IMR-90 (cell line): ENCODE measurements around the gene HSH2D. TPM values are rescaled to one million over a fixed set of nuclear protein-coding genes. Genes with fewer than 3 reads are reported as not detected.

Source experiments
- ATAC-seq: fragments of 200-7000 bp; cut with Tn5 transposase; 2 replicates; pipeline ENCODE4 v1.9.1; 2020; ENCODE audit warnings: low read depth, mild to moderate bottlenecking, moderate library complexity
- BruUV-seq: library from RNA; stranded (reverse); fragments of 400-500 nt; replicated peaks from 2 replicates; lab custom pipeline; 2021; lab: Mats Ljungman, UMichigan
- CTCF ChIA-PET: fragments of 300-600 bp; formaldehyde crosslinking; extraction: SDS; loops from one replicate; lab custom pipeline; 2021; ENCODE audit warnings: antibody characterized with exemption; lab: Yijun Ruan, JAX
- POLR2A ChIA-PET: fragments of 300-600 bp; sonication (Branson Sonifier 250); formaldehyde crosslinking; loops from one replicate; lab custom pipeline; 2022; ENCODE audit warnings: antibody characterized with exemption; ENCODE audit not compliant: unreplicated experiment; lab: Charles Lee
- DNase-seq: peaks from one replicate; pipeline ENCODE4 v3.0.0; 2013
- H2AFZ ChIP-seq: replicated peaks from 2 replicates; pipeline ENCODE3; 2013; ENCODE audit warnings: low read length, mild to moderate bottlenecking; ENCODE audit not compliant: poor library complexity
- H2AK5ac ChIP-seq: 2 replicates; pipeline ENCODE4 v1.6.1; 2013; ENCODE audit warnings: low read depth, low read length, inconsistent platforms
- H2AK9ac ChIP-seq: replicated peaks from 2 replicates; pipeline ENCODE3; 2013; ENCODE audit warnings: mild to moderate bottlenecking, low read depth, low read length, moderate library complexity; ENCODE audit not compliant: poor library complexity
- H2BK120ac ChIP-seq: 2 replicates; pipeline ENCODE4 v1.6.1; 2013; ENCODE audit warnings: low read depth, low read length, inconsistent platforms
- H2BK15ac ChIP-seq: 3 replicates; pipeline ENCODE4 v1.6.1; 2013; ENCODE audit warnings: low read depth, low read length, inconsistent platforms
- H2BK20ac ChIP-seq: 2 replicates; pipeline ENCODE4 v1.6.1; 2013; ENCODE audit warnings: low read depth, mild to moderate bottlenecking, inconsistent platforms, low read length, moderate library complexity
- H2BK5ac ChIP-seq: 2 replicates; pipeline ENCODE4 v1.6.1; 2013; ENCODE audit warnings: mild to moderate bottlenecking, low read depth, low read length, inconsistent platforms; ENCODE audit not compliant: poor library complexity, severe bottlenecking
- H3K14ac ChIP-seq: replicated peaks from 2 replicates; pipeline ENCODE4 v1.6.1; 2013; ENCODE audit warnings: low read depth, low read length, inconsistent platforms
- H3K18ac ChIP-seq: 2 replicates; pipeline ENCODE4 v1.6.1; 2013; ENCODE audit warnings: low read depth, low read length, control low read depth
- H3K23ac ChIP-seq: 2 replicates; pipeline ENCODE4 v1.6.1; 2013; ENCODE audit warnings: low read depth, low read length, inconsistent platforms
- H3K27ac ChIP-seq: 2 replicates; pipeline ENCODE4 v1.5.1; 2013; ENCODE audit warnings: mild to moderate bottlenecking, control low read depth, low read length; ENCODE audit not compliant: insufficient read depth
- H3K27me3 ChIP-seq: 2 replicates; pipeline ENCODE4 v1.6.1; 2013; ENCODE audit warnings: low read length; ENCODE audit not compliant: control insufficient read depth, insufficient read depth
- H3K36me3 ChIP-seq: 2 replicates; pipeline ENCODE4 v1.6.1; 2013; ENCODE audit warnings: low read length, mixed read lengths; ENCODE audit not compliant: control insufficient read depth, insufficient read depth
- H3K4ac ChIP-seq: 2 replicates; pipeline ENCODE4 v1.6.1; 2013; ENCODE audit warnings: low read depth, low read length, inconsistent platforms
- H3K4me1 ChIP-seq: 2 replicates; pipeline ENCODE4 v1.6.1; 2013; ENCODE audit warnings: low read length, mixed read lengths; ENCODE audit not compliant: control insufficient read depth, insufficient read depth
- H3K4me2 ChIP-seq: 2 replicates; pipeline ENCODE4 v1.6.1; 2013; ENCODE audit warnings: low read depth, mild to moderate bottlenecking, control low read depth, low read length, moderate library complexity
- H3K4me3 ChIP-seq: 2 replicates; pipeline ENCODE4 v1.5.1; 2013; ENCODE audit warnings: low read depth, mild to moderate bottlenecking, control low read depth, low read length, moderate library complexity; ENCODE audit not compliant: insufficient read depth
- H3K56ac ChIP-seq: 2 replicates; pipeline ENCODE4 v1.6.1; 2013; ENCODE audit warnings: low read length, inconsistent platforms; ENCODE audit not compliant: insufficient read depth; ENCODE audit errors: extremely low read depth
- H3K79me1 ChIP-seq, 2 experiments: 2 replicates each; pipeline ENCODE4 v1.6.1; 2013; ENCODE audit warnings: low read length in 2 of 2, inconsistent platforms in 1 of 2, low read depth in 1 of 2
- H3K9ac ChIP-seq: 2 replicates; pipeline ENCODE4 v1.6.1; 2013; ENCODE audit warnings: low read depth, low read length, control low read depth
- H3K9me1 ChIP-seq: 2 replicates; pipeline ENCODE4 v1.6.1; 2013; ENCODE audit warnings: low read length, inconsistent platforms; ENCODE audit not compliant: insufficient read depth
- H3K9me3 ChIP-seq: 2 replicates; pipeline ENCODE4 v1.6.1; 2013; ENCODE audit warnings: low read length; ENCODE audit not compliant: control insufficient read depth, insufficient read depth
- H4K20me1 ChIP-seq: 2 replicates; pipeline ENCODE4 v1.6.1; 2013; ENCODE audit warnings: low read length, inconsistent platforms; ENCODE audit not compliant: insufficient read depth
- H4K5ac ChIP-seq: 2 replicates; pipeline ENCODE4 v1.6.1; 2013; ENCODE audit warnings: mild to moderate bottlenecking, low read depth, low read length, control low read depth
- H4K8ac ChIP-seq, 2 experiments: 2 replicates each; pipeline ENCODE4 v1.6.1; 2013; ENCODE audit warnings: low read depth in 2 of 2, low read length in 2 of 2, control low read depth in 1 of 2, inconsistent platforms in 1 of 2
- H4K91ac ChIP-seq: 2 replicates; pipeline ENCODE4 v1.6.1; 2013; ENCODE audit warnings: low read depth, low read length, inconsistent platforms; ENCODE audit not compliant: insufficient read depth
- BHLHE40 ChIP-seq: fragments of 150-350 bp; IDR thresholded peaks from 2 replicates; pipeline ENCODE4 v1.6.1; 2016; ENCODE audit warnings: mild to moderate bottlenecking, low read depth, low read length
- CEBPB ChIP-seq: IDR thresholded peaks from 2 replicates; pipeline ENCODE4 v1.6.1; 2012; ENCODE audit warnings: low read depth, low read length, improper control_type of control experiment
- CHD1 ChIP-seq: IDR thresholded peaks from 2 replicates; pipeline ENCODE4 v1.6.1; 2012; ENCODE audit warnings: low read depth, low read length, improper control_type of control experiment
- CTCF ChIP-seq: conservative IDR thresholded peaks from 2 replicates; pipeline ENCODE4 v1.5.1; 2012; ENCODE audit warnings: mild to moderate bottlenecking, low read depth, low read length, improper control_type of control experiment
- FOS ChIP-seq: fragments of 150-350 bp; IDR thresholded peaks from 2 replicates; pipeline ENCODE4 v1.6.1; 2016; ENCODE audit warnings: low read depth, low read length
- MAFK ChIP-seq: IDR thresholded peaks from 2 replicates; pipeline ENCODE4 v1.6.1; 2012; ENCODE audit warnings: low read depth, low read length, improper control_type of control experiment
- MAZ ChIP-seq: IDR thresholded peaks from 2 replicates; pipeline ENCODE4 v1.6.1; 2012; ENCODE audit warnings: low read depth, mild to moderate bottlenecking, low read length, improper control_type of control experiment, moderate library complexity, borderline replicate concordance
- MXI1 ChIP-seq: IDR thresholded peaks from 2 replicates; pipeline ENCODE4 v1.6.1; 2012; ENCODE audit warnings: low read depth, mild to moderate bottlenecking, low read length, moderate library complexity, borderline replicate concordance
- NFE2L2 ChIP-seq: fragments of 150-350 bp; IDR thresholded peaks from 2 replicates; pipeline ENCODE4 v1.6.1; 2016; ENCODE audit warnings: low read depth, mild to moderate bottlenecking, low read length
- POLR2A ChIP-seq: IDR thresholded peaks from 2 replicates; pipeline ENCODE4 v1.6.1; 2012; ENCODE audit warnings: mild to moderate bottlenecking, low read depth, low read length
- RAD21 ChIP-seq: IDR thresholded peaks from 2 replicates; pipeline ENCODE4 v1.6.1; 2012; ENCODE audit warnings: low read length, improper control_type of control experiment
- RCOR1 ChIP-seq: IDR thresholded peaks from 2 replicates; pipeline ENCODE4 v1.6.1; 2012; ENCODE audit warnings: mild to moderate bottlenecking, low read length, improper control_type of control experiment; ENCODE audit not compliant: insufficient replicate concordance
- RFX5 ChIP-seq: IDR thresholded peaks from 2 replicates; pipeline ENCODE4 v1.8.0; 2012; ENCODE audit warnings: low read depth, mild to moderate bottlenecking, low read length, moderate library complexity
- SMC3 ChIP-seq: fragments of 150-350 bp; IDR thresholded peaks from 2 replicates; pipeline ENCODE4 v1.6.1; 2016; ENCODE audit warnings: low read depth, mild to moderate bottlenecking, antibody characterized with exemption, low read length, moderate library complexity
- USF2 ChIP-seq: fragments of 150-350 bp; IDR thresholded peaks from 2 replicates; pipeline ENCODE4 v1.6.1; 2017; ENCODE audit warnings: mild to moderate bottlenecking, antibody characterized with exemption, low read length, low read depth
- WGBS, 2 experiments: methylation state at CpG; one replicate each; pipeline versions ENCODE4 v1.1.5 to v1.1.7; 2013; ENCODE audit warnings: missing lambda C conversion rate in 2 of 2; ENCODE audit not compliant: insufficient read length in 1 of 2; ENCODE audit errors: extremely low coverage in 2 of 2; 5-methylcytosine and 5-hydroxymethylcytosine counted together
- dilution Hi-C: fragments of 300-500 bp; cut with HindIII; formaldehyde crosslinking; loops from one replicate; pipeline ENCODE4 v1.14.3; 2018; ENCODE audit warnings: low sequenced_read_pairs; ENCODE audit not compliant: unreplicated experiment
- in situ Hi-C: fragments of 300-500 bp; cut with MboI; formaldehyde crosslinking; loops from 3 replicates; pipeline ENCODE4 v1.14.3; 2019; ENCODE audit warnings: low sequenced_read_pairs, inconsistent platforms, mixed read lengths
- intact Hi-C: fragments of 100-400 bp; cut with micrococcal nuclease; formaldehyde crosslinking; loops from 2 replicates; pipeline ENCODE4 v1.10.0; 2022
- polyA plus RNA-seq, 3 experiments: library from polyadenylated mRNA; depleted of rRNA; stranded (reverse); fragments of >200 nt; gene quantifications; 2 replicates each; pipeline ENCODE4 v1.2.3, GENCODE V29; 2012; ENCODE audit warnings: low replicate concordance in 1 of 3
- total RNA-seq: library from RNA; depleted of rRNA; stranded (reverse); fragments of >200 nt; gene quantifications from 2 replicates; pipeline ENCODE4 v1.2.3, GENCODE V29; 2012
- TF ChIP-seq, protein P1 (sequence below): fragments of 150-350 bp; IDR thresholded peaks from 2 replicates; pipeline ENCODE4 v1.6.1; 2016; ENCODE audit warnings: low read depth, mild to moderate bottlenecking, low read length, moderate library complexity, borderline replicate concordance

Gene HSH2D
- total and polyA plus RNA-seq, 2 of the 4 experiments (the other 2 are of a cell fraction): not detected

GRCh38 chr19:16124953-16125352 is 18.5 kb upstream of the HSH2D start:
- CTCF ChIA-PET: no interaction called here
- TF ChIP-seq, protein P1, sequence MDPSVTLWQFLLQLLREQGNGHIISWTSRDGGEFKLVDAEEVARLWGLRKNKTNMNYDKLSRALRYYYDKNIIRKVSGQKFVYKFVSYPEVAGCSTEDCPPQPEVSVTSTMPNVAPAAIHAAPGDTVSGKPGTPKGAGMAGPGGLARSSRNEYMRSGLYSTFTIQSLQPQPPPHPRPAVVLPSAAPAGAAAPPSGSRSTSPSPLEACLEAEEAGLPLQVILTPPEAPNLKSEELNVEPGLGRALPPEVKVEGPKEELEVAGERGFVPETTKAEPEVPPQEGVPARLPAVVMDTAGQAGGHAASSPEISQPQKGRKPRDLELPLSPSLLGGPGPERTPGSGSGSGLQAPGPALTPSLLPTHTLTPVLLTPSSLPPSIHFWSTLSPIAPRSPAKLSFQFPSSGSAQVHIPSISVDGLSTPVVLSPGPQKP: no peak
- TF ChIP-seq RAD21 (no peak), CEBPB (no peak), MXI1 (no peak), BHLHE40 (no peak), USF2 (no peak), MAFK (no peak), NFE2L2 (no peak), RCOR1 (no peak), RFX5 (no peak), SMC3 (no peak), CTCF (no peak), MAZ (no peak), FOS (no peak), POLR2A (no peak), CHD1 (no peak)
- no peak overlapping the region for H4K8ac ChIP-seq
- no peak for DNase-seq
- H2BK15ac ChIP-seq: no peak overlapping the region
- H3K4me1 ChIP-seq: no peaks in the 10 kb centered on the region
- no peak overlapping the region for H2AK9ac ChIP-seq
- no peak overlapping the region for H3K27ac ChIP-seq
- no peak overlapping the region for H3K4me3 ChIP-seq
- POLR2A ChIA-PET: no interaction called here
- H3K9me3 ChIP-seq: no peaks in the 10 kb centered on the region
- H4K5ac ChIP-seq: no peak overlapping the region
- no peak overlapping the region for H3K23ac ChIP-seq
- no peak overlapping the region for H3K18ac ChIP-seq
- H2AFZ ChIP-seq: no peak overlapping the region
- no peak overlapping the region for H4K91ac ChIP-seq
- no peaks in the 10 kb centered on the region for H3K9me1 ChIP-seq
- H3K14ac ChIP-seq: no peak overlapping the region
- no TSS peak for BruUV-seq
- H2BK120ac ChIP-seq: no peak overlapping the region
- H3K27me3 ChIP-seq: no peaks in the 10 kb centered on the region
- H3K9ac ChIP-seq: no peak overlapping the region
- no peak overlapping the region for H3K4me2 ChIP-seq
- H2BK5ac ChIP-seq: no peak overlapping the region
- WGBS, 2 experiments: 85% methylated on average over 5 of the region's 14 CpGs; no CpG with 5 or more reads in 1 of the 2 experiments
- dilution Hi-C loops: no loop called here
- intact Hi-C loops: no loop called here
- H2BK20ac ChIP-seq: no peak overlapping the region
- H3K56ac ChIP-seq: no peak overlapping the region
- no peak for ATAC-seq
- no peak overlapping the region for H2AK5ac ChIP-seq
- peaks cover 3 to 20% of the 10 kb centered on the region in 2 experiments; a peak in 3 of 4 replicates for H3K79me1 ChIP-seq
- H4K20me1 ChIP-seq: no peaks in the 10 kb centered on the region; the same call in 1 of the 2 replicates
- H3K36me3 ChIP-seq: peaks cover 83% of the 10 kb centered on the region
- H3K4ac ChIP-seq: no peak overlapping the region
- in situ Hi-C loops: no loop called here
